Inferior parietal cortex (tissue), 1 donor: ENCODE data around the gene PIGL.
A peak's percentile ranks its signal among the peaks of the same experiment; 100 is the strongest.
"Not testable (repeated sequence)": the region's sequence is repeated elsewhere in the genome, so short reads cannot be mapped to it uniquely, and the experiment has no call there.

Source experiments
- DNase-seq: peaks from one replicate; pipeline ENCODE4 v3.0.0-alpha.2; 2016; ENCODE audit errors: extremely low spot score

Gene PIGL

GRCh38 chr17:16217002-16217635 is at the start of gene PIGL:
Gene PIGL, plus strand, starts transcription at chr17:16217210. Its CDS starts 17 bp downstream, at chr17:16217227.
- peak; percentile 96 for DNase-seq

DNA sequence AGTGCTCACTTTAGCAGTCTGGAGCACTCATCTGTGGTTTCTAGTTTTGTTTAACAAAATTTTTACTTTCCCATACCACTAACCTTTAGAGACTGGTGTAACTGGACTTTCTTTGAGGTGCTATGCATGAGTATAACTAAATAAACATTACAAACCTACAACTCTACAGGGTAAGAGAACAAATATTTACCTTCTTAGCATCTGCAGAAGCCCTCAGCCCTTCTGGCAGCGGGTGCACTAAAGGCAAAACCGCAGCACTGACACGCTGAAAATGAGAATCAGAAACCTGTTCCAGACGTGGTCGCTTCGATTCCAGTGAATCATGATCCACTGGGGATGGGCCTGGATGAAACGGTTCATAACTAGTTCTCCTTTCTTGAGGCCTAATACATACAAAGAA is 45.4 kb upstream of the PIGL start:
- no peak for DNase-seq

- DNase-seq = no peak
Observed at GRCh38 chr17:16178836-16179235, 38.2 kb upstream of the PIGL start.

DNA sequence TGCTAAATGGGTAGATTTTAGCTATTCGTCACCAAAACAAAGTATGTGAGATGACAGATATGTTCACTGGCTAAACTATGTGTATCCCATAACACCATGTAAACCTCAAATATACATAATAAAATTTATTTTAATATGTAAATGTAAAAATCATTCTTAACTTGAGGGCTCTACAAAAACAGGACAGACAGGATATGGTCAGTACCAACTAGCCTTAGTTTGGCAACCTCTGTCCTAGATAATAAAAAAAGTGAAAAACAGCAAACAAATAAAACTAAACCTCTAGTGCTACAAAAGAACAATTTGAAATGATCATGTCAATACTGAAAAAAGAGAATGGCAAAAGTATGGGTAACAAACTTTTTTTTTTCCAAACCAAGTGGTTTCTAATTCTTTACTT is 35.4 kb upstream of the PIGL start:
- DNase-seq = no peak

DNA sequence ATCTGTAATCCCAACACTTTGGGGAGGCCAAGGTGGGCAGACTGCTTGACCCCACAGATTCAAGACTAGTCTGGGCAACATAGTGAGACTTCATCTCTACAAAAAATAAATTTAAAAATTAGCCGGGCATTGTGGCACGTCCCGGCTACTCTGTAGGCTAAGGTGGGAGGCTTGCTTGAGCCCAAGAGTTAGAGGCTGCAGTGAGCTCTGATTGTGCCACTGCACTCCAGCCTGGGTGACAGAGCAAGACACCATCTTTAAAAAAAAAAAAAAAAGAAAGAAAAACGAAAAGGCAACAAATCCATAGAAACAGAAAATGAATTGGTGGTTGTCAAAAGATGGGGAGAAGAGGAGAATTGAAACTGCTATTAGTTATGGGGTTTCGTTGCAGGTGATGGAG is 29.4 kb upstream of the PIGL start:
- DNase-seq = no peak

DNA sequence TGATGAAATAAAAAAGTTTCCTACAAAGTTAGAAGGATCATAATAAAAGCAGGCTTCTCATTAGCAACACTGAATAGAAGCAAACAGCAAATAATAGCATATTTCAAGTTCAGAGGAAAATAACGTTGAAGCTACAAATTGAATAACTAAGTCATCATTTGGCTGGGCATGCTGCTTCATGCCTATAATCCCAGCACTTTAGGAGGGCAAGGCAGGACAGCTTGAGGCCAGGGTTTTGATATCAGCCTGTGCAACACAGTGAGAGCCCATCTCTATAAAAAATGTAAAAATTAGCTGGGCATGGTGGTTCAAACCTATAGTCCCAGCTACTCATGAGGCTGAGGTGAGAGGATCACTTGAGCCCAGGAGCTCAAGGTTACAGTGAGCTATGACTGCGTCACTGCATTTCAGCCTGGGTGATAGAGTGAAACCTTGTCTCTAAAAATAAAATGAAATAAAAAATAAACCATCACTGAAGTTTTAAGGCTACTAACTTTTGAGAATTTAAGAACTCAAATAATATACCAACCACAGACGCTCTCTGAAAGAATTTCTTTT is 27.1 kb upstream of the PIGL start:
- no peak for DNase-seq

DNA sequence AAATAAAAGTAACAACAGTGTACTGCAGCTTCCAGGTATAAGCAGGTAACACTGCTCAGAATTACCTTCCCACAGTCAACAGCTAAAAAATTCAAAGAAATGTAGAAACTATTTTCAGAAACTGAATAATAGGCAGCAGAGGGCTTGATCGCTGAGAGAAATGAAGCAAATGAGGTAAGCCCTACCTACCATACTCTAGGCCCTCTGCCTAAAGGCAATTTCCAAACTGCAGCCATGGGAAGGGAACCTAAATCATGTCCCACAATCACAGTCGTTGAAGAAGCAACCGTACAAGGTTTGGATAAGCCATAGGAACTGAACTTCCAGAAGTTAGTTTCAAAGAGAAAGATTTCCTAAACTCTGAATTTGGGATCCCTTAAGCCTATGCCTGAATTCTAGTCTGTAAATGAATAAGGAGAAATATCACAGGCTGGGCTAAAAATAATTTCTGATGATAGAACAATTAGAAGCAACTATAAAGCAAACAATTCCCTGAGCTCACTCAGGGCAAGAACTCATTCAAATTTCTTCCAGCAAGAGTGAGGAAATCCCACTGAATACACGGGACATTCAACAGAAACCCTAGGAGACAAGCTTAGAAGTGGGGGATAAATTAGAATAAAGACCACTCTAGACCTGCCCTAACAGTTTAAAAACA is 26.2 kb upstream of the PIGL start:
- DNase-seq = no peak

GRCh38 chr17:16191604-16192003 is 25.4 kb upstream of the PIGL start:
- no peak for DNase-seq

GRCh38 chr17:16194307-16194835 is 22.6 kb upstream of the PIGL start:
- DNase-seq = not testable (repeated sequence)

DNA sequence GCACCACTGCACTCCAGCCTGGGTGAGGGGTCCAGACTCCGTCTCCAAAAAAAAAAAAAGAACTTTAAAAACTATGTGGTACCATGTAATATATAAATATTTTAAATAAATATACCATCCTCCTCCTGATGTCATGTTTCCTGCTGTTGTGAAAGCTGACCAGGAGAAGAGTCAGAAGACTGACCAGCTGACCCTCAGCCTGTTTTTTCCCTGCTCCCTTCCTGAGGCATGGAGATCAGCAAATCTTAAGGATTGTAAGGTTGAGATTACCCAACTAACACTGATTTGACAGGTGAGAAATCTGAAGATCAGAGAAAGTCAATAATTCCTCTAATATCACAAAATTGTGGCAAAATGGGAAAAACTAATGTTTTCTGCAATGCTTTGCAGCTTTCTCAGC is 19.7 kb upstream of the PIGL start:
- DNase-seq = no peak

DNA sequence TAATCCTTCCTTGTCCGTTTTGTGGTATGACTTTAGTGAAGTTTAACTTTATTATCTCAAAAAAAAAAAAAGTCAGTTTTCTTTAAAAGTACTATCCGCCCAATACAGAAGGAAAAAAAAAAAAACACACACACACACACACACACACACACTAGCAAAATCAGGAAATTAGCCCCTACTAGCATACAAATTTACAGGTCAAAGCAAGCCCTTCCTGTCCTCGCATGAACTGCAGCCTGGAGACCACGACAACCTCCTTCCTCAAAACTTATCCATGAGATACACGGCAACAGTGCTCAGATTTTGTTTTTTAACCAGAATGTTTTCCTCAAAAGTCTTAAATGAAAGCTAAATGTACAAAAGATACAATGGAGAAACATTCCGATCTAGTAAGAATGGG is 17.9 kb upstream of the PIGL start:
- DNase-seq = no peak

GRCh38 chr17:16201693-16202131 is 15.3 kb upstream of the PIGL start:
- not testable (repeated sequence) for DNase-seq

DNA sequence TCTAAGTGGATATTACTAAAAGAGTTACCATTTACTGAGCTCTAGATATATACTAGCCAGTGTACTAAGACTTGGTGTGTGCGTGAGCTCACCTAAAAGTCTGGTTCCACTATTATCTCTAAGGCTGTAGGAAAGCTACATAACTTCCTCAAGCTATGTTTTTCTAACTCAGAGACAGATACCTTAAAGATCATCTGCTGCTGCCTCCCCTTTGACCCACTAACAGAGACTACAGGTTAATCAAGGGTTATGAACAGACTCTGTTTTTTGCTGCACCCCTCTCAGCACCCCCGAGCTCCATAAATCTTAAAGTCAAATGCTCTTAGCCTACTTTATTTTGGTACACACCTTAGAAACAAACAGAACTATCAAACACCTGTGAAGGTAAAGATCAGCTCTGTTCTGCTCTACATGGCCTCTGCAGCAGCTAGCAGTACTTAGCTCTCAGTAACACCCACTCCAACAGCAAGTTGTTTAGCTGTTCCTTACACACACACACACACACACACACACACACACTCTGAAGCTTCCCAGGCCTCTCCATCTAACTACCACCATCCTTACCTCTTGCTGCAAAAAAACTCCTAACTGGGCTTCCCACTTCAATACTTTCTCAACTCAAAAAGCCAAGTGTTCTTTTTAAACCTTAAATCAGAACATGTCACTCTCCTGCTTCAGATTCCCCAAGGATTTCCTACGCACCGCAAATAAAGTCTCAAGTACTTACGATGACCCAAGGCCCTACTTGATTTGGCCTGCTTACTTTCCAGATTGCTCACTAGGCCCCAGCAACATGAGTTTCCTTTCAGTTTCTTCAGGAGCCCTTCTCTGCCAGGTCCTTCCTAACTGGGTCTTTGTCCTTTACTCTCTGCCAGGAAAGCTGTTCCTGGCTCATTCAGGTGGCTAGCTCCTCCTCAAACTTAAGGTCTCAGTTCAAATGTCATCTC is 14.2 kb upstream of the PIGL start:
- not testable (repeated sequence) for DNase-seq

GRCh38 chr17:16204763-16205162 is 12.2 kb upstream of the PIGL start:
- not testable (repeated sequence) for DNase-seq

- DNase-seq = no peak
Observed at GRCh38 chr17:16211590-16211989, 5.4 kb upstream of the PIGL start.

DNA sequence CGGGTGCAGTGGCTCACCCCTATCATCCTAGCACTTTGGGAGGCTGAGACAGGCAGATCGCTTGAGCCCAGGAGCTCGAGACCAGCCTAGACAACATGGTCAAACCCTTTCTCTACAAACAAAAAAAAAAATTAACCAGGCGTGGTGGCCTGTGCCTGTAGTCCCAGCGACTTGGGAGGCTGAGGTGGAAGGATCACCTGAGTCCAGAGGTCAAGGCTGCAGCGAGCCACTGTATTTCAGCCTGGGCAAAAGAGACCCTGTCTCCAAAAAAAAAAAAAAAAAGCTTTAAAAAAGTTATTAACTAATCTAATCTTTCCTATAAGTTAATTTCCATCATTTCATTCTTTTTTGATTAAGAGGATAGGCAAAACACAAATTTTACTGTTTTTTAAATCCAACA is 4.2 kb upstream of the PIGL start:
- no peak for DNase-seq

- DNase-seq = peak; percentile 49
Observed at GRCh38 chr17:16214190-16215001, 2.6 kb upstream of the PIGL start.

GRCh38 chr17:16215002-16215272 is 2.1 kb upstream of the PIGL start:
- DNase-seq = peak; percentile 14

GRCh38 chr17:16215273-16215964 is 1.6 kb upstream of the PIGL start, which contains the start of gene NCOR1:
Gene NCOR1, minus strand, starts transcription at chr17:16215534. Its CDS starts 20,965 bp downstream, at chr17:16194569.
- peak; percentile 85 for DNase-seq

DNA sequence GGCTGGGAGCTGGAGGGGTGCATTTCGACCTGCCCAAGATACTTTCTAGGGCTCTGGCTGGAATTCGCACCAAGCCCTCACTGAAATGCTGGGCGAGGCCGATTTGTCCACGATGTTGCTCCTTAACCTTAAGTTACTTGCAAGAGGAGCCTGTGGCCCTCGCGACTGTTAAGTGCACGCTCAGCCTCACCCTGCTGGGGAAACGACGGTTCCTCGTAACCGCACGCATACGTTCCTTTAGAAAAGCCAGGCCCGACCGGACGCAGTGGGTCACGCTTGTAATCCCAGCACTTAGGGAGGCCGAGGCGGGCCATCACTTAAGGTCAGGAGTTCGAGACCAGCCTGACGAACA is 1.1 kb upstream of the PIGL start:
- DNase-seq = peak; percentile 15
